WTC11 (cell line): ENCODE measurements around the gene CIB1. TPM values are rescaled to one million over a fixed set of nuclear protein-coding genes. Genes with fewer than 3 reads are reported as not detected.

ENCODE experiments used
- ARID4B ChIP-seq: sonication (generic); formaldehyde crosslinking; IDR thresholded peaks from 2 replicates; pipeline ENCODE4 v1.8.0; 2023; ENCODE audit warnings: missing genetic modification reagents, mild to moderate bottlenecking, borderline replicate concordance
- ATF1 ChIP-seq: sonication (generic); formaldehyde crosslinking; IDR thresholded peaks from 2 replicates; pipeline ENCODE4 v1.8.1; 2023; ENCODE audit warnings: mild to moderate bottlenecking, moderate library complexity, missing genetic modification reagents
- E2F5 ChIP-seq: sonication (generic); formaldehyde crosslinking; IDR thresholded peaks from 2 replicates; pipeline ENCODE4 v1.8.1; 2022; ENCODE audit warnings: mild to moderate bottlenecking, moderate library complexity, missing genetic modification reagents
- ESRRA ChIP-seq: sonication (generic); formaldehyde crosslinking; IDR thresholded peaks from 2 replicates; pipeline ENCODE4 v1.8.1; 2022; ENCODE audit warnings: mild to moderate bottlenecking, missing genetic modification reagents, borderline replicate concordance
- ETV6 ChIP-seq: sonication (generic); formaldehyde crosslinking; IDR thresholded peaks from 2 replicates; pipeline ENCODE4 v1.8.1; 2022; ENCODE audit warnings: mild to moderate bottlenecking, missing genetic modification reagents
- FOXJ3 ChIP-seq: sonication (generic); formaldehyde crosslinking; IDR thresholded peaks from 2 replicates; pipeline ENCODE4 v1.9.0; 2021; ENCODE audit warnings: missing genetic modification reagents, mild to moderate bottlenecking, borderline replicate concordance
- FOXP1 ChIP-seq: sonication (generic); formaldehyde crosslinking; IDR thresholded peaks from 2 replicates; pipeline ENCODE4 v1.8.0; 2022; ENCODE audit warnings: missing genetic modification reagents, mild to moderate bottlenecking, moderate library complexity, borderline replicate concordance
- HMGA2 ChIP-seq: fragments of 250-450 bp; sonication (Bioruptor Pico); IDR thresholded peaks from 2 replicates; pipeline ENCODE4 v1.4.0; 2021; ENCODE audit warnings: mild to moderate bottlenecking, moderate library complexity
- IRF1 ChIP-seq: sonication (generic); formaldehyde crosslinking; IDR thresholded peaks from 2 replicates; pipeline ENCODE4 v1.8.0; 2023; ENCODE audit warnings: missing genetic modification reagents
- IRF2 ChIP-seq: sonication (generic); formaldehyde crosslinking; IDR thresholded peaks from 2 replicates; pipeline ENCODE4 v1.8.0; 2022; ENCODE audit warnings: low read depth, missing genetic modification reagents, borderline replicate concordance
- JUN ChIP-seq: sonication (generic); formaldehyde crosslinking; IDR thresholded peaks from 2 replicates; pipeline ENCODE4 v1.8.0; 2023; ENCODE audit warnings: mild to moderate bottlenecking, missing genetic modification reagents
- KAT7 ChIP-seq: sonication (generic); formaldehyde crosslinking; IDR thresholded peaks from 2 replicates; pipeline ENCODE4 v1.8.1; 2023; ENCODE audit warnings: missing genetic modification reagents, mild to moderate bottlenecking, borderline replicate concordance
- MXD4 ChIP-seq: fragments of 250-450 bp; sonication (Bioruptor Pico); IDR thresholded peaks from 2 replicates; pipeline ENCODE4 v1.8.0; 2021; ENCODE audit warnings: mild to moderate bottlenecking, moderate library complexity, borderline replicate concordance
- NFYB ChIP-seq: sonication (generic); formaldehyde crosslinking; conservative IDR thresholded peaks from 2 replicates; pipeline ENCODE4 v1.8.0; 2022; ENCODE audit warnings: low read depth, missing genetic modification reagents
- SMAD3 ChIP-seq: sonication (generic); formaldehyde crosslinking; IDR thresholded peaks from 2 replicates; pipeline ENCODE4 v1.8.0; 2022; ENCODE audit warnings: missing genetic modification reagents, mild to moderate bottlenecking, borderline replicate concordance
- SMAD4 ChIP-seq: sonication (generic); formaldehyde crosslinking; IDR thresholded peaks from 2 replicates; pipeline ENCODE4 v1.8.0; 2022; ENCODE audit warnings: mild to moderate bottlenecking, missing genetic modification reagents
- TP53 ChIP-seq: sonication (generic); formaldehyde crosslinking; IDR thresholded peaks from 2 replicates; pipeline ENCODE4 v1.8.1; 2023; ENCODE audit warnings: mild to moderate bottlenecking, missing genetic modification reagents
- USF1 ChIP-seq: sonication (generic); formaldehyde crosslinking; IDR thresholded peaks from 2 replicates; pipeline ENCODE4 v1.8.0; 2022; ENCODE audit warnings: mild to moderate bottlenecking, missing genetic modification reagents
- ZBTB21 ChIP-seq: sonication (generic); formaldehyde crosslinking; IDR thresholded peaks from 2 replicates; pipeline ENCODE4 v1.8.1; 2023; ENCODE audit warnings: mild to moderate bottlenecking, missing genetic modification reagents, borderline replicate concordance
- ZNF121 ChIP-seq: sonication (generic); formaldehyde crosslinking; IDR thresholded peaks from 2 replicates; pipeline ENCODE4 v1.8.0; 2023; ENCODE audit warnings: missing genetic modification reagents
- ZNF138 ChIP-seq: sonication (generic); formaldehyde crosslinking; conservative IDR thresholded peaks from 2 replicates; pipeline ENCODE4 v1.8.1; 2022; ENCODE audit warnings: mild to moderate bottlenecking, moderate library complexity, missing genetic modification reagents
- ZNF232 ChIP-seq: sonication (generic); formaldehyde crosslinking; IDR thresholded peaks from 2 replicates; pipeline ENCODE4 v1.8.0; 2022; ENCODE audit warnings: mild to moderate bottlenecking, missing genetic modification reagents
- ZNF425 ChIP-seq: fragments of 250-450 bp; sonication (Bioruptor Pico); conservative IDR thresholded peaks from 2 replicates; pipeline ENCODE4 v1.9.0; 2021; ENCODE audit warnings: mild to moderate bottlenecking
- total RNA-seq: library from RNA; stranded (reverse); gene quantifications from 3 replicates; pipeline ENCODE4 v1.2.3, GENCODE V29; 2021
- TF ChIP-seq, protein P1 (sequence below): fragments of 250-450 bp; sonication (Bioruptor Pico); IDR thresholded peaks from 2 replicates; pipeline ENCODE4 v1.9.0; 2021; ENCODE audit warnings: mild to moderate bottlenecking
- TF ChIP-seq, protein P2 (sequence below): sonication (generic); formaldehyde crosslinking; IDR thresholded peaks from 2 replicates; pipeline ENCODE4 v1.8.0; 2022; ENCODE audit warnings: mild to moderate bottlenecking, missing genetic modification reagents
- TF ChIP-seq, protein P3 (sequence below): sonication (generic); formaldehyde crosslinking; IDR thresholded peaks from 2 replicates; pipeline ENCODE4 v1.8.1; 2022; ENCODE audit warnings: mild to moderate bottlenecking, missing genetic modification reagents, moderate library complexity, borderline replicate concordance

The CIB1 gene
- total RNA-seq, 1 experiment from 2014 or later: 29.6 TPM

GRCh38 chr15:90265271-90266060 lies 31.7 kb upstream of the CIB1 start, which contains the start of gene NGRN (continued):
- TF ChIP-seq ARID4B (CRISPR knock-in tag) (peak; percentile 76; the same call in 1 of the 2 replicates), SMAD4 (no peak), ETV6 (CRISPR knock-in tag) (peak; percentile 90), IRF1 (CRISPR knock-in tag) (peak; percentile 18; the same call in 1 of the 2 replicates), KAT7 (CRISPR knock-in tag) (0 out of 2 replicates have a peak, but pooled peaks have one; percentile 78), TP53 (no peak), SMAD3 (peak; percentile 77; the same call in 1 of the 2 replicates), ZNF232 (peak; percentile 28; the same call in 1 of the 2 replicates), E2F5 (CRISPR knock-in tag) (peak; percentile 80), IRF2 (no peak), FOXP1 (peak; percentile 63; the same call in 1 of the 2 replicates), ZNF138 (CRISPR knock-in tag) (no peak), NFYB (CRISPR knock-in tag) (no peak; the same call in 1 of the 2 replicates), FOXJ3 (CRISPR knock-in tag) (no peak), HMGA2 (CRISPR knock-in tag) (no peak), ZNF121 (CRISPR knock-in tag) (no peak), ZNF425 (CRISPR knock-in tag) (no peak), JUN (no peak), ZBTB21 (CRISPR knock-in tag) (no peak), MXD4 (CRISPR knock-in tag) (no peak), USF1 (peak; percentile 50; the same call in 1 of the 2 replicates), ESRRA (CRISPR knock-in tag) (no peak), ATF1 (CRISPR knock-in tag) (0 out of 2 replicates have a peak, but pooled peaks have one; percentile 9)
- TF ChIP-seq, protein P1, sequence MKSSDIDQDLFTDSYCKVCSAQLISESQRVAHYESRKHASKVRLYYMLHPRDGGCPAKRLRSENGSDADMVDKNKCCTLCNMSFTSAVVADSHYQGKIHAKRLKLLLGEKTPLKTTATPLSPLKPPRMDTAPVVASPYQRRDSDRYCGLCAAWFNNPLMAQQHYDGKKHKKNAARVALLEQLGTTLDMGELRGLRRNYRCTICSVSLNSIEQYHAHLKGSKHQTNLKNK (CRISPR knock-in tag): no peak
- TF ChIP-seq, protein P2, sequence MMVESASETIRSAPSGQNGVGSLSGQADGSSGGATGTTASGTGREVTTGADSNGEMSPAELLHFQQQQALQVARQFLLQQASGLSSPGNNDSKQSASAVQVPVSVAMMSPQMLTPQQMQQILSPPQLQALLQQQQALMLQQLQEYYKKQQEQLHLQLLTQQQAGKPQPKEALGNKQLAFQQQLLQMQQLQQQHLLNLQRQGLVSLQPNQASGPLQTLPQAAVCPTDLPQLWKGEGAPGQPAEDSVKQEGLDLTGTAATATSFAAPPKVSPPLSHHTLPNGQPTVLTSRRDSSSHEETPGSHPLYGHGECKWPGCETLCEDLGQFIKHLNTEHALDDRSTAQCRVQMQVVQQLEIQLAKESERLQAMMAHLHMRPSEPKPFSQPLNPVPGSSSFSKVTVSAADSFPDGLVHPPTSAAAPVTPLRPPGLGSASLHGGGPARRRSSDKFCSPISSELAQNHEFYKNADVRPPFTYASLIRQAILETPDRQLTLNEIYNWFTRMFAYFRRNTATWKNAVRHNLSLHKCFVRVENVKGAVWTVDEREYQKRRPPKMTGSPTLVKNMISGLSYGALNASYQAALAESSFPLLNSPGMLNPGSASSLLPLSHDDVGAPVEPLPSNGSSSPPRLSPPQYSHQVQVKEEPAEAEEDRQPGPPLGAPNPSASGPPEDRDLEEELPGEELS (CRISPR knock-in tag): no peak
- TF ChIP-seq, protein P3, sequence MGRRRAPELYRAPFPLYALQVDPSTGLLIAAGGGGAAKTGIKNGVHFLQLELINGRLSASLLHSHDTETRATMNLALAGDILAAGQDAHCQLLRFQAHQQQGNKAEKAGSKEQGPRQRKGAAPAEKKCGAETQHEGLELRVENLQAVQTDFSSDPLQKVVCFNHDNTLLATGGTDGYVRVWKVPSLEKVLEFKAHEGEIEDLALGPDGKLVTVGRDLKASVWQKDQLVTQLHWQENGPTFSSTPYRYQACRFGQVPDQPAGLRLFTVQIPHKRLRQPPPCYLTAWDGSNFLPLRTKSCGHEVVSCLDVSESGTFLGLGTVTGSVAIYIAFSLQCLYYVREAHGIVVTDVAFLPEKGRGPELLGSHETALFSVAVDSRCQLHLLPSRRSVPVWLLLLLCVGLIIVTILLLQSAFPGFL (CRISPR knock-in tag): no peak
